NCI-H1092 treated with DMSO at 0.1 percent for 48 hours (cell line): Measurements from ENCODE around the gene NRM.

Source experiments
- DNase-seq: peaks from one replicate; lab custom pipeline; 2025; lab: John Stamatoyannopoulos, UW

NRM gene

DNA sequence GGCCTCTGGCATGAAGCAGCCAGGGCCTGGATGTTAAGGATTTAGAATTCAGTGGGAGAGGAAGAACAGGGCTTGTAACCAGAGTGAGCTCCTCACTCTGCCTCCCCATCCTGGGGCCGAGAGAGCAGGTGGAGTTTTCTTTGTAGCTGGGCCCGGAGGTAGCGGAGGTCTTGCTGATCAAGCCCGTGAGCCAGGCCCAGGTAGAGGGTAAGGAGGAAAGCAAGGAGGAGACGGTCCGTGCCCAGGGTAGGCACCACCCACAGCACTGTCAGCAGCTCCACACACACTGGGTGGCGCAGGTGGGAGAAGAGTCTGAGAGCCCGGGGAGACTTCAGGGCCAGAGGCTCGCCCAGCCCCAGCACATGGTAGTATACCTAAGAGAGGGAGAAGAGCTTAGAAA is 2.2 kb downstream of the NRM start:
- no peak for DNase-seq

DNA sequence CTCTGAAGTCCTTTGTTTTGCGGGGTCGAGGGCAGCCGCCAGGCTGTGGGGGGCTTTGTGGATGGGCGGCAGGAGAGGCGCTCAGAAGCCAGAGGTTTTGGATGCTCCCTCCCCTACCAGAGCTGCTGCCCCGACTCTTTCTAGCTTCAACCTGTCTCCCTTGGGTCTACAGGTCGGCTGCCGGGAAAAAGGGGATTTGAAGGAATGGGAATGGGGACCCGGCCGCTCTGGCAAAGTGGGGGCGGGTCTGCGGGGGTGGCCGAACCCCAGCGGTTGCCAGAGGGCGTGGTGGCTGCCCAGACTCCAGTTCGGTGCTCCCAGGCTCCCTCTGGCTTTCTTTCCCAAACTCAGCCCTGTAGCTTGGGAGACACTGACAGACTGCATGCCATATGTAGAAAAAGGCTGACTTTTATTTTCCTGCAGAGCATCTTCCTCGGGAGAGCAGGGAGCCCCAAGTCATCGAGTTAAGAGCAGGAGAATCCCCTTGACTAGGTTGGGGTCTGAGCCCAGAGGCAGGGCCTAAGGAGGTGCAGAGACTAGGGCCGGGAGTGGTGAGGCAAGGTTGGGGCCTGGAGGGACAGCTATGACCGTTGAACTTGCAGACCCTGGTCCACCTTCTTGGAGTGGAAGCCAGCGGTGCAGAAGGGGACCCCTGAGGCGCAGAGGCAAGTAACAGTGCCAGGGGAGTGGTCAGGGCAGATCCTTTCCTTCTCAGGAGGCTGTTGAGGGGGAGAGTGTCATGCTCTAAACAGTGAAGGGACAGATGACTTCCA is 2.9 kb downstream of the NRM start:
- no peak for DNase-seq

- DNase-seq = peak; percentile 50
These were observed 3.7 kb downstream of the NRM start for GRCh38 chr6:30686908-30687658.

DNA sequence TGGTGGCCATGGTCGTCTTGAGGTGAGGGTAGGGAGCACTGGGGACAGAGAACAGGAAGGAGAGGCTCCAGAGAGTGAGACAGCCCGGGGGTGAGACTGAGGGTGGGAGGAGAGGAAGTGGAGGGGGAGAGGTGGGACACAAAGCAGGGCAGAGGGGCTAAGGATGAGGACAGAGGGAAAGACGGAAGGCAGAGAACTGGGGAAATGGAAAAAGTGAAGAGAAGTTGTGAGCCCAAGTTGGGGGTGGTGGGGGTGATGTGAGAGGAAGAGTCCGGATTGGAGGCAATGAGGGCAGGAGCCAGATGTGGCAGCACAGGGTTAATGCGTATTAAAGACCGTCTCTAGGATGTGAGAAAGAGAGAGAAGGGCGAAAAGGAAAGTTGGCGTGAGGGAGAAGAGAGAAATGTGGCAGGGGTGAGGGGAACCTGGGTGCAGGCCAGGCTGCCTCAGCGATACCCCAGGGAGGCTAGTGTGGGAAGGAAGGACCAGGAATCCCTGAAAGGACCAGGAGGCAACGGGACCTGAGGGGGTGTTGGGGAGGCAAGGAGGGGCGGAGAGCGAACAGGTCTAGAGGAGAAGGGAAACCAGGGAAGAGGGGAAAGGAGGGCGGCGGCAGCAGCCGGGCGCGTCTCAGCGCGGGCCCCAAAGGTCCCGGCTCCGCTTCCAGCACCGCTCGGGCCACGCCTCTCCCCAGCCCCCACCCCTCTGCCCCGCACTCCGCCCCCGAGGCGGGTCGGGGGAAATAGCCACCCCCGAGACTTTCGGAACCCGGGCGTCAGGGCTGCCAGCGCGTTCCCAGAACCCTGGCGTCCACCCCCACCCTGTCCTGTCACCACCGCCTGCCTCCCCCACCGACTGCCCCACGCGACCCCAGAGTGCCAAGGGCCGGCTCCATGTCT is 4.5 kb downstream of the NRM start, which contains the start of gene PPP1R18:
PPP1R18 (minus strand) TSS at position 637 of the 899 bp plus-strand sequence; CDS start at position 10, 627 bp downstream.
- no peak for DNase-seq

DNA sequence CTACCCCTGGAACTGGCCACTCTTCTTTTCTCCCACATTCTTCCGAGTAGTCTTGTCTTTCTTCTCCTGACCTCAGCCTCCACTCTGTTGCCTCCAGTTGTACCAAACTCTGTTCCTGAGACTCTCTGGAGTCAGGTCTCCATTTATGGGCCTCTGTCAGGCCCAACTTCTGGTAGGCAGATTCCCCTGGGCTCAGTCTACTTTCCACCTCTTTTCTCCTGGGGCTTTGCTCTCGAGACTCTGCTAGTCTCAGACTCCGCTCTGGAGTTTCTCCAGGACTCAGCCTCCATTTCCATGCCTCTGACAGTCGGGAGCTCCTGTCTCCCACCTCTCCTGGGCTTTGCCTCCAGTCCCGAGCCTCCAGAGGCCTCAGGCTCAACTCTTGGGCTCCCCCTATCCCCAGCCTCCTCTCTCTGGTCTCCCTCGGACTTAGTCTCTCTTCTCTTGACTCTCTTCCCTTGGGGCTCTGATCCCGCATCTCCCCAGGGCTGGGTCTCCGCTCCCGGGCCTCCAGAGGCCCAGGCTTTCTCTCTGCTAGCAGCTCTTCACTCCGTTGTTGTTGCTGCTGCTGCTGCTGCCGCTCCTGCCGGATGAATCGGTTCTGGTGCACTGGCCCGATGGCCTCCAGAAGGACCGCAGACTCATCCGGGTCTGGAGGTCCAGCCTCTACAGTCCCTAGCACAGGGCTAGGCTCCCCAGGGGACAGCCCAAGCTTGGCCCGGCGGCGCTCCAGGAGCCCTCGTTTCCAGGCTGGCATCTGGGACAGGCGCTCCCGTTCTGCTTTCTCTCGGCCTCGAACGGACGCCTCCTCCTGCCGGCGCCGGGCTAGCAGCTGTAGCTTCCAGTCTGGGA is 5.4 kb downstream of the NRM start:
- no peak for DNase-seq

DNA sequence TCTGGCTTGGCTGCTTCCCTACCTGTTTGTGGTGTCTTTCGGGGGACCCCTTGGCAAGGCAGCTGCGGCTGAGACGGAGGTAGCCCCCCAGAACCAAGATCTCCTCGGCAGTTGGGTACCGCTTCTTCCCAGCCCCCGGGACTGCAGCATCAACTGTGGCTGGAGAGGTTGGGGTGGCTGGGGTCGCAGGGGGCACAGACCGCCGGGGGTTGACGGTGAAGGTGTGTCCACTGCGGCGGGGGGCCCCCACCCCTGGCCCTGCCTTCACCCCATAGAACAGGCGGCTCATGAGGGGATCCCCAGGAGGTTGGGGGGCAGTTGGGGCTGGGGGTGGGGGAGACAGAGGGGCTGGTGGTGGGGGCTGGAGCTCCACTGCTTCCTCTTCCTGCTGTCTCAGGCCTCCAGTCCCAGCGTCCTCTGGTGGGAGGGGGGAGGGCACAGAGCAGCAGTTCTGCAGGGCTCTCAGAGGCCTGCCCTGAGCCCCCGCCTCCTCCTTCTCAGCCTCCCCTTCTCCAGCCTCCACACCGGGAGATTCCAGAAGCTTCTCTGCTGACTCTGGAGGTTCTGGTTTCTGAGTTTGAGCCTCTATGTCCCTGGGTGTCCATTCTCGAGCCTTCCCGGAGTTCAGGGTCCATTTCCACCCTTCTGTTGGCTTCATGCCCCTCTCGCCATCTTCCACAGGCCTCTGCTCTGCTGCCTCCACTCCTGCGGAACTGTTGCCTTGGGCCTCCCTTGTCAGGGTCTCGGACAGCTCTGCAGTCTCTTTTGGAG is 6.2 kb downstream of the NRM start:
- DNase-seq = no peak

DNA sequence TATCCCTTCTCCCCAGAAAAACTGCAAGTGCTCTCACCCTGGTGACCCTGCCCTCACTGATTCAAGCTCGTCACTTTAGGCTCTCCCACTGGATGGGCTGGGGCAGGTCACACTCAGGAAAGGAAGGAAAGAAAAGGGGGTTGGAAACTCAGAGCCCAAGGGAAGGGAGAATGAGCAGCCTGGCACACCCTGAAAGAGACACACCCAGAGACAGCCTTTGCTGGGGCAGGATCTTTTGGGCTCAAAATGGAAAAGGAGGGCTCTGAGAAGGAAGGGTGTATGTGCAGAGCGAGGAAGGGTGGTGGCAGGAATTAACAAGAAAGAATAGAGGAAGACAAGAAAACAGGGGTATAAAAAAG is 6.8 kb downstream of the NRM start:
- DNase-seq = no peak

- DNase-seq = no peak
These were observed 7.4 kb downstream of the NRM start for GRCh38 chr6:30683183-30683979.

DNA sequence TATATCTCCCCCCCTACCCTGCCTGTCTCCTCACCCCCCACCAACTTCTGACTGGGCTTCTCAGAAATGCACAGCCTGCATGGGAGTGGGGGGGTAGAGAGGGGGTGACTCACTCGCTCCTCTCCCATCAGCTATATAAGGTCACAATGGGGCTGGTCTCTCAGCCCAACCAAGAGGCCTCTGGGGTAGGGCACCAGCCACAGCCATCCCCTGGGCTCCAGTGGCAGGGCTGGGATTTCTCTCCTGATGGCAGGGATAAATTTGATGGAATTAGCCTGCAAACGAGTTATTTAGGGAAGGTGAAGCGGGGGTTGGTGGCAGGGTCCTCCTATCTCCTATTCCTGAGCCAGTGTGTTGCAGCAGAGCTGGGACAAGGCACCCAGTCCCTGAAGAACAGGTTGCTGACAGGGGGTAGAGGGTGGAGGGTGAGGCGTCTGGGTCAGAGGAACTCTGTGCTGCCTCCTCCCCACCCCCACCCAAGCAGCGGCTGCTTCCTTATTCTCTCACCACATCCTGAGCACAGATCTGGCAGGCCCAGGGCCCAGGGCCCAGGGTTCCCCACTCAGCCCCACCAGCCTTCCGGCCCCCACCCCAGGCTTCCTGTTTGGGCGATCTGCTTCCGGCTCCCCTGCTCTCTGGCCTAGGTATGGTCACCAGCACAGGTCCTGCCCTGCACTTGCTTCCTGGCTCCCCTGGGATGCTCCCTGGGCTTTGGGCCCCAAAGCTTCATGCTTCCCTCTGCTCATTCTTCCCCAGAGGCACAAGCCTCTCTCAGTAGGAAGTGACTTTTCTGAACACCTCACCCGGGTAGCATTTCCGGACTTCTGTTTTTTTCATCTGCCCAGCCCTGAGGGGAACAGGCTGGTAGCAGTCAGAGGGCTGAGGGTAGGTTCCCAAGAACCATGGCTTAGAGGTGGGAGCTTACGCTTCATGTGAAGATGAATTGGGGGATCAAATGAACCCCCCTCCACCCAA is 8.4 kb downstream of the NRM start:
- no peak for DNase-seq

DNA sequence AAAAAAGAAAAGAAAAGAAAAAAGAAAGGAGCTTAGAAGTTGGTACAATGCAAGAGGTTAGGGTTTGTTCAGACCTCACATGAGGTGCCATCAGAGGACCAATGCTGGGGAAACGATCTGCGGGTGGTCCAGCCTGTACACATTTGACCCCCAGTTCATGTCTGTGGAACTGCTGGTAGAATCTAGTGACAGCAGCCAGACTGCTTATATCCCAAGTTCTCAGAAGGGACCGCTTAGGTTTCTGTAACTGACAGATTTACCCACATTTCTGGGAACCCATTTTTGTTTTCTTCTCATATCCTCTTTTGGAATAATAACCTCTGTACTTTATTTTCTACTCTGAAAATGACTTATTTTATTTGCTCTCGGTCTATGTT is 9.0 kb downstream of the NRM start:
- no peak for DNase-seq

GRCh38 chr6:30679765-30680535 is 10.8 kb downstream of the NRM start:
- DNase-seq = no peak

GRCh38 chr6:30678964-30679726 is 11.6 kb downstream of the NRM start:
- peak; percentile 30 for DNase-seq

GRCh38 chr6:30676660-30677285 is 14.0 kb downstream of the NRM start:
- DNase-seq = no peak

GRCh38 chr6:30672445-30673253 is 18.1 kb downstream of the NRM start, which contains the start of gene DHX16:
Gene DHX16 (minus strand): TSS chr6:30673006. CDS start chr6:30672841, 165 bp downstream.
- DNase-seq = peak; percentile 88

GRCh38 chr6:30670760-30671527 is 19.8 kb downstream of the NRM start:
- no peak for DNase-seq
